ENCODE data around the gene ZNF107.

- TF ChIP-seq GATA2 (IDR thresholded peaks at IDR 0.05; ENCODE audit: insufficient read depth, insufficient read length, low read depth, low read length) (no peak), CTCF (IDR thresholded peaks at IDR 0.05; ENCODE audit: extremely low read depth in 1 of 2, insufficient read depth in 1 of 2, low read depth in 1 of 2, low read length in 2 of 2) (no peak), POLR2AphosphoS5 (IDR thresholded peaks at IDR 0.05; ENCODE audit: insufficient read depth, low read depth, low read length) (no peak), MYC (IDR thresholded peaks at IDR 0.05; ENCODE audit: low read depth, low read length) (no peak), POLR2A (IDR thresholded peaks at IDR 0.05; ENCODE audit: low read depth, low read length) (no peak), MAX (IDR thresholded peaks at IDR 0.05; ENCODE audit: insufficient read depth, insufficient read length) (no peak), EZH2 (IDR thresholded peaks at IDR 0.05; ENCODE audit: borderline replicate concordance, low read depth, low read length, severe bottlenecking) (no peak)
Observed at GRCh38 chr7:64672414-64672813, 6.5 kb downstream of the ZNF107 start.
